SK-N-SH (cell line): ENCODE results near the gene PROM1.
A peak's percentile ranks its signal among the peaks of the same experiment; 100 is the strongest.

Experiments used
- CTCF ChIP-seq: fragments of 200-600 bp; sonication (generic); IDR thresholded peaks from 2 replicates; pipeline ENCODE4 v1.6.1; 2017; ENCODE audit warnings: antibody characterized with exemption, mild to moderate bottlenecking, moderate library complexity
- EZH2phosphoT487 ChIP-seq: fragments of 200-600 bp; sonication (generic); IDR thresholded peaks from 2 replicates; pipeline ENCODE4 v1.6.1; 2017; ENCODE audit warnings: low read depth, mixed run types, mild to moderate bottlenecking, antibody characterized with exemption, moderate library complexity, borderline replicate concordance
- GATA2 ChIP-seq: sonication (generic); formaldehyde crosslinking; IDR thresholded peaks from 2 replicates; pipeline ENCODE4 v1.5.0; 2020; ENCODE audit warnings: mild to moderate bottlenecking, missing genetic modification reagents
- POLR2AphosphoS5 ChIP-seq: IDR thresholded peaks from 2 replicates; pipeline ENCODE4 v1.6.1; 2012; ENCODE audit warnings: low read depth, low read length
- RAD21 ChIP-seq: IDR thresholded peaks from 2 replicates; pipeline ENCODE4 v1.6.1; 2012; ENCODE audit warnings: mild to moderate bottlenecking, low read length
- RFX5 ChIP-seq: IDR thresholded peaks from 2 replicates; pipeline ENCODE4 v1.6.1; 2012; ENCODE audit warnings: mild to moderate bottlenecking, improper control_type of control experiment, low read length
- RXRA ChIP-seq: IDR thresholded peaks from 2 replicates; pipeline ENCODE4 v1.4.0; 2012; ENCODE audit warnings: low read depth, mild to moderate bottlenecking, borderline replicate concordance
- SIN3A ChIP-seq: IDR thresholded peaks from 2 replicates; pipeline ENCODE4 v1.6.1; 2012; ENCODE audit warnings: low read depth, mild to moderate bottlenecking, low read length, moderate library complexity, borderline replicate concordance

DNA sequence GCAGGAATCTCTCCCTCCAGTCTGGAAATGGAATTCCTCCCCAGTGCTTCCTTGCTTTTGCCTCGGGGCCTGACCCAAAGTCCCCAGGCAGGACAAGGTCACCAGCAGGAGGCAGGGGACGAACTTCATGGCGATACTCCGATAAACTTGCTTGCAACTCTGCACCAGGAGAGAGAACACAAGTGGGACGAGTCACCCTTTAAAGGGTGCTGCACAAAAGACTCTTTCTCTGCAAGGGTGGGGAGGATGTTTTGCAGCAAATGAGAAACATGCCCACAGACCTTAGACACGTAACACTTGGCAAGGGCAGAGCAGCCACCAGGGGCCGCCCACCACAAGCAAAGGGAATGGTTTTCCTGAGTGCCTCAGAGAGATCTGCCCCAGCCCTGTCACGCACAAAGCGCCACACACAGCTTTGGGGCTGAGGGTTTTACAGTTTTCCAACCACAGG lies 120.8 kb downstream of the PROM1 start, which contains the start of gene FGFBP2:
- peak; percentile 62 for TF ChIP-seq CTCF
- no peak for TF ChIP-seq RFX5
- no peak for TF ChIP-seq EZH2phosphoT487
- TF ChIP-seq RXRA, result no peak
- no peak for TF ChIP-seq SIN3A
- no peak for TF ChIP-seq GATA2
- TF ChIP-seq POLR2AphosphoS5, result no peak
- peak; percentile 79 for TF ChIP-seq RAD21
